ENCODE results near the gene NPB. TPM values are rescaled to one million over a fixed set of nuclear protein-coding genes. Genes with fewer than 3 reads are reported as not detected.
A peak's percentile ranks its signal among the peaks of the same experiment; 100 is the strongest.

Gene NPB
- total and polyA plus RNA-seq, 2 of the 8 experiments (the other 6 are each of a cell fraction or from before 2014, with no cell fraction given): 1.5 to 2.5 TPM

- Histone ChIP-seq H3K56ac (replicated peaks; ENCODE audit: insufficient read length, low read depth, low read length) (no peak overlapping the region), H3K18ac (ENCODE audit: extremely low read depth, low read length) (no peak overlapping the region), H3K4ac (replicated peaks; ENCODE audit: insufficient read length, low read depth, low read length) (no peak overlapping the region), H4K8ac (ENCODE audit: extremely low read depth, insufficient read depth, low read length) (no peak overlapping the region), H3K79me2 (ENCODE audit: control insufficient read depth in 1 of 2, insufficient read depth in 2 of 2, low read length in 2 of 2) (peaks cover 3 to 37% of the 10 kb centered on the region in 2 experiments; a peak in 3 of 4 replicates), H2BK12ac (ENCODE audit: low read depth, low read length) (no peak overlapping the region), H4K91ac (replicated peaks; ENCODE audit: insufficient read length, low read length) (no peak overlapping the region), H3K23me2 (ENCODE audit: low read depth, low read length) (peaks cover 5% of the 10 kb centered on the region), H3K4me3 (ENCODE audit: extremely low read depth in 1 of 4, insufficient read depth in 2 of 4, low read depth in 3 of 4, low read length in 4 of 4) (peak overlapping the region in 1 of 4 experiments; percentile 90; a peak in 3 of 8 replicates), H3K27ac (ENCODE audit: low read depth, low read length) (no peak overlapping the region), H3K14ac (ENCODE audit: insufficient read length) (no peak overlapping the region), H2AFZ (ENCODE audit: low read length) (no peak overlapping the region), H3K36me3 (ENCODE audit: control insufficient read depth in 2 of 4, insufficient read depth in 4 of 4, low read length in 3 of 4) (peaks cover 11 to 33% (median 26%) of the 10 kb centered on the region in 4 experiments), H2BK20ac (ENCODE audit: low read length) (no peak overlapping the region), H2BK15ac (ENCODE audit: low read length) (no peak overlapping the region), H3K9me3 (ENCODE audit: insufficient read depth in 2 of 2, low read depth in 1 of 2, low read length in 1 of 2) (no peaks in the 10 kb centered on the region), H2BK120ac (replicated peaks; ENCODE audit: low read depth, low read length) (no peak overlapping the region), H2BK5ac (ENCODE audit: low read depth, low read length) (no peak overlapping the region), H4K20me1 (replicated peaks in 1 of 2; ENCODE audit: control insufficient read depth in 1 of 2, insufficient read depth in 2 of 2, low read length in 2 of 2) (peaks cover 15 to 40% of the 10 kb centered on the region in 2 experiments), H3K9ac (replicated peaks in 1 of 4; ENCODE audit: extremely low read depth in 1 of 4, low read depth in 3 of 4, low read length in 3 of 4) (peak overlapping the region in 1 of 4 experiments; percentile 20; a peak in 2 of 7 replicates), H4K5ac (ENCODE audit: insufficient read length, low read depth, low read length) (no peak overlapping the region), H2AK5ac (ENCODE audit: low read depth, low read length) (no peak overlapping the region), H3K27me3 (replicated peaks in 1 of 4; ENCODE audit: control insufficient read depth in 3 of 4, extremely low read depth in 1 of 4, insufficient read depth in 3 of 4, low read length in 3 of 4) (no peaks in the 10 kb centered on the region), H3K23ac (ENCODE audit: insufficient read length) (no peak overlapping the region), H3K4me2 (ENCODE audit: insufficient read depth in 1 of 2, low read depth in 2 of 2, low read length in 2 of 2) (peak overlapping the region; percentile 71 to 87), H3K79me1 (ENCODE audit: low read depth, low read length) (peaks cover 18% of the 10 kb centered on the region), H3K4me1 (replicated peaks in 1 of 4; ENCODE audit: control insufficient read depth in 3 of 4, insufficient read depth in 4 of 4, low read length in 3 of 4) (peaks cover 0 to 10% (median 3%) of the 10 kb centered on the region in 4 experiments; a peak in 4 of 7 replicates)
- 86% methylated on average over 17 of the region's 21 CpGs; no CpG with 5 or more reads in 1 of the 2 experiments for WGBS, 2 experiments (ENCODE audit: extremely low coverage in 1 of 2, insufficient coverage in 1 of 2, insufficient read length in 1 of 2, insufficient replicate concordance in 2 of 2, low coverage in 1 of 2, low lambda C conversion rate in 2 of 2, missing lambda C conversion rate in 1 of 2)
- CTCF ChIA-PET (ENCODE audit: partially characterized antibody): interaction anchor here (1.0 to 2.8 kb wide), 9 partner anchors 9 to 121 kb away, joined by 3 to 12 read pairs (median 4); partner anchors contain the start of genes ARHGDIA, DCXR and MAFG
- FAIRE-seq: no peak
- POLR2A ChIA-PET (ENCODE audit: partially characterized antibody): interaction anchor here (0.8 to 8.7 kb wide), 9 partner anchors 11 to 60 kb away, joined by 3 to 135 read pairs (median 5); partner anchors contain the start of genes MAFG and PYCR1
- DNase-seq (ENCODE audit: low read depth in 1 of 2, low spot score in 2 of 2): no peak
- TF ChIP-seq FOSL1 (IDR thresholded peaks at IDR 0.05; ENCODE audit: insufficient read depth, low read depth, low read length) (no peak), TBP (IDR thresholded peaks at IDR 0.05; ENCODE audit: low read depth, low read length) (no peak), HDAC6 (IDR thresholded peaks at IDR 0.05; ENCODE audit: low read depth, low read length) (no peak), SRF (IDR thresholded peaks at IDR 0.05; ENCODE audit: low read depth, low read length) (no peak), POLR2A (IDR thresholded peaks at IDR 0.05; ENCODE audit: control extremely low read depth in 1 of 2, low read depth in 2 of 2, low read length in 2 of 2) (no peak), RFX5 (IDR thresholded peaks at IDR 0.05; ENCODE audit: borderline replicate concordance, low read depth, low read length) (no peak), CTBP2 (IDR thresholded peaks at IDR 0.05; ENCODE audit: borderline replicate concordance, insufficient read depth, insufficient read length, low read length) (no peak), BACH1 (IDR thresholded peaks at IDR 0.05; ENCODE audit: low read length) (no peak), HDAC2 (IDR thresholded peaks at IDR 0.05; ENCODE audit: borderline replicate concordance in 1 of 2, low read depth in 2 of 2, low read length in 2 of 2) (no peak), CBX8 (IDR thresholded peaks at IDR 0.05; ENCODE audit: borderline replicate concordance, low read depth, low read length) (no peak), SUZ12 (IDR thresholded peaks at IDR 0.05; ENCODE audit: low read length) (no peak)
- TF ChIP-seq, protein P1, sequence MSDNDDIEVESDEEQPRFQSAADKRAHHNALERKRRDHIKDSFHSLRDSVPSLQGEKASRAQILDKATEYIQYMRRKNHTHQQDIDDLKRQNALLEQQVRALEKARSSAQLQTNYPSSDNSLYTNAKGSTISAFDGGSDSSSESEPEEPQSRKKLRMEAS (IDR thresholded peaks at IDR 0.05): no peak
Measured at GRCh38 chr17:81916234-81917001, 14.4 kb downstream of the NPB start.
